ENCODE data around the gene RAB3C.

GRCh38 chr5:58893551-58893950 is 310.7 kb downstream of the RAB3C start:
- TF ChIP-seq, protein P1, sequence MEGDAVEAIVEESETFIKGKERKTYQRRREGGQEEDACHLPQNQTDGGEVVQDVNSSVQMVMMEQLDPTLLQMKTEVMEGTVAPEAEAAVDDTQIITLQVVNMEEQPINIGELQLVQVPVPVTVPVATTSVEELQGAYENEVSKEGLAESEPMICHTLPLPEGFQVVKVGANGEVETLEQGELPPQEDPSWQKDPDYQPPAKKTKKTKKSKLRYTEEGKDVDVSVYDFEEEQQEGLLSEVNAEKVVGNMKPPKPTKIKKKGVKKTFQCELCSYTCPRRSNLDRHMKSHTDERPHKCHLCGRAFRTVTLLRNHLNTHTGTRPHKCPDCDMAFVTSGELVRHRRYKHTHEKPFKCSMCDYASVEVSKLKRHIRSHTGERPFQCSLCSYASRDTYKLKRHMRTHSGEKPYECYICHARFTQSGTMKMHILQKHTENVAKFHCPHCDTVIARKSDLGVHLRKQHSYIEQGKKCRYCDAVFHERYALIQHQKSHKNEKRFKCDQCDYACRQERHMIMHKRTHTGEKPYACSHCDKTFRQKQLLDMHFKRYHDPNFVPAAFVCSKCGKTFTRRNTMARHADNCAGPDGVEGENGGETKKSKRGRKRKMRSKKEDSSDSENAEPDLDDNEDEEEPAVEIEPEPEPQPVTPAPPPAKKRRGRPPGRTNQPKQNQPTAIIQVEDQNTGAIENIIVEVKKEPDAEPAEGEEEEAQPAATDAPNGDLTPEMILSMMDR (IDR thresholded peaks at IDR 0.05), result no peak
- TF ChIP-seq POLR2A (IDR thresholded peaks at IDR 0.05), result no peak

All from right lobe of liver (tissue), 4 donors.